ENCODE results near the gene SV2C.

The SV2C gene

DNA sequence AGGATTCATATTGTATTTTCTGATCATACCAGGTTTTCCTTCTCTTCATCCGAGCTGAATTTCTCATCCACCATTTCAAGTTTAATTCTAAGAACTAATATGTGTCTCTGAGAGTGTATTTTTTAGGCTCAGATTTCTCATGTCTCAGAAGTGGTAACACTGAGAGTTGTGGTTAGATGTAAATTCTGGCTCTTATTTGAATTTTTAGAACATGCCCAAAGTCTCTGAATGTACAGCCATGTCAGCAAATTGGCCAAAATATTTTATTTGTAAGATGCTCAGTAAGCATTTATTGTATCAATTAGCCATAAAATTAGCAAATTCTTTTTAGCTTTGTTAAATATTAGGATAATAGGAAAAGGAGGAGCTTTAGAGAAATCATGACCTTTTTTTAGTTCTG lies 16.6 kb downstream of the SV2C start:
- Histone ChIP-seq H3K36me3 (ENCODE audit: control insufficient read depth, insufficient read depth, low read length) (no peaks in the 10 kb centered on the region), H3K9ac (no peak overlapping the region), H3K4me3 (ENCODE audit: low read depth, low read length) (no peak overlapping the region), H3K27ac (no peak overlapping the region), H3K9me3 (ENCODE audit: control insufficient read depth, low read length) (no peaks in the 10 kb centered on the region), H2AFZ (no peak overlapping the region), H3K4me2 (ENCODE audit: low read length) (no peak overlapping the region), H3K27me3 (ENCODE audit: control insufficient read depth, insufficient read depth, low read length) (no peaks in the 10 kb centered on the region), H3K4me1 (no peaks in the 10 kb centered on the region), H3K79me2 (no peaks in the 10 kb centered on the region)
- TF ChIP-seq, protein P1, sequence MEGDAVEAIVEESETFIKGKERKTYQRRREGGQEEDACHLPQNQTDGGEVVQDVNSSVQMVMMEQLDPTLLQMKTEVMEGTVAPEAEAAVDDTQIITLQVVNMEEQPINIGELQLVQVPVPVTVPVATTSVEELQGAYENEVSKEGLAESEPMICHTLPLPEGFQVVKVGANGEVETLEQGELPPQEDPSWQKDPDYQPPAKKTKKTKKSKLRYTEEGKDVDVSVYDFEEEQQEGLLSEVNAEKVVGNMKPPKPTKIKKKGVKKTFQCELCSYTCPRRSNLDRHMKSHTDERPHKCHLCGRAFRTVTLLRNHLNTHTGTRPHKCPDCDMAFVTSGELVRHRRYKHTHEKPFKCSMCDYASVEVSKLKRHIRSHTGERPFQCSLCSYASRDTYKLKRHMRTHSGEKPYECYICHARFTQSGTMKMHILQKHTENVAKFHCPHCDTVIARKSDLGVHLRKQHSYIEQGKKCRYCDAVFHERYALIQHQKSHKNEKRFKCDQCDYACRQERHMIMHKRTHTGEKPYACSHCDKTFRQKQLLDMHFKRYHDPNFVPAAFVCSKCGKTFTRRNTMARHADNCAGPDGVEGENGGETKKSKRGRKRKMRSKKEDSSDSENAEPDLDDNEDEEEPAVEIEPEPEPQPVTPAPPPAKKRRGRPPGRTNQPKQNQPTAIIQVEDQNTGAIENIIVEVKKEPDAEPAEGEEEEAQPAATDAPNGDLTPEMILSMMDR (IDR thresholded peaks at IDR 0.05) = no peak

DNA sequence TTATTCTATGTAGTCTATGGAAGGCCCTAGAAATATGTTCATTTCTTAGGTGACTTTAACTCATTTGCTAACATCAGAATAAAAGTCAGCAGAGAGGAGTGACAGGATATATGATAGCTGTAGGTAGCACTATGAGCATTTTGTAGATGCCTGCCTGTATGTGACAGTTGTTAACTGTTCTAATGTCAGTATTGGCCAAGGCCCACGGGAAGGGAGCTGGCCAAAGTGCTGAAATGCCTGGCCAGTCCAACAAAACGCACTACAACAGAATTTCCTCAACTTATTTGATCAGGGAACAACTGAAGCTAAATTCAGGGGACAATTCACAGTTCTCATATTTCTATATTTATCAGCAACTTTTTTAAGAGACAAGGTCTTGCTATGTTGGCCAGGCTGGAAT lies 20.8 kb downstream of the SV2C start:
- no peaks in the 10 kb centered on the region for H3K4me1 ChIP-seq
- H3K79me2 ChIP-seq = no peaks in the 10 kb centered on the region

DNA sequence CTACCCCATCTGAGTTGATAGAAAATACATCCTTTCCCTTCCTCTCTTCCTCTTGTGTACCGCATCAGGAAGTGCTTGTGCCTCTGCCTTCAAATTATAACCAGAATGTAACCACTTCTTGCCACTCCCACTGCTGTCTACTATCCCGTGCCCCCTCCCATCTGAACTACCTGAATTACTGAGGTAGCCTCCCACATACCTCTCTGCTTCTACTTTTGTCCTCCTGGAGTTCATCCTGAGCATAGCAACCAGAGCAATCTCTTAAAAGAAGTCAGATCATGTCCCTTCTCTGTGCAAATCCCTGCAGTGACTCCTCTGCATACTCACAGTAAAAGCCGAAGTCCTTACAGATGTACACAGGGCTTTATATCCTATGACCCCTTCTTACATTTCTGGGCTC lies 23.0 kb downstream of the SV2C start:
- Histone ChIP-seq H3K27ac (no peak overlapping the region), H3K79me2 (no peaks in the 10 kb centered on the region), H3K4me1 (no peaks in the 10 kb centered on the region), H3K4me3 (ENCODE audit: low read depth, low read length) (no peak overlapping the region), H3K27me3 (ENCODE audit: control insufficient read depth, insufficient read depth, low read length) (no peaks in the 10 kb centered on the region), H3K4me2 (ENCODE audit: low read length) (no peak overlapping the region), H2AFZ (no peak overlapping the region), H3K36me3 (ENCODE audit: control insufficient read depth, insufficient read depth, low read length) (no peaks in the 10 kb centered on the region), H3K9ac (no peak overlapping the region), H3K9me3 (ENCODE audit: control insufficient read depth, low read length) (no peaks in the 10 kb centered on the region)
- TF ChIP-seq, protein P1 (IDR thresholded peaks at IDR 0.05) = no peak

More for the DNA sequence above, 20.8 kb downstream of the SV2C start:
- Histone ChIP-seq H3K27ac (no peak overlapping the region), H3K9ac (no peak overlapping the region), H3K27me3 (ENCODE audit: control insufficient read depth, insufficient read depth, low read length) (no peaks in the 10 kb centered on the region), H3K9me3 (ENCODE audit: control insufficient read depth, low read length) (no peaks in the 10 kb centered on the region), H2AFZ (no peak overlapping the region), H3K4me2 (ENCODE audit: low read length) (no peak overlapping the region), H3K4me3 (ENCODE audit: low read depth, low read length) (no peak overlapping the region), H3K36me3 (ENCODE audit: control insufficient read depth, insufficient read depth, low read length) (no peaks in the 10 kb centered on the region)
- TF ChIP-seq, protein P1 (IDR thresholded peaks at IDR 0.05) = no peak

DNA sequence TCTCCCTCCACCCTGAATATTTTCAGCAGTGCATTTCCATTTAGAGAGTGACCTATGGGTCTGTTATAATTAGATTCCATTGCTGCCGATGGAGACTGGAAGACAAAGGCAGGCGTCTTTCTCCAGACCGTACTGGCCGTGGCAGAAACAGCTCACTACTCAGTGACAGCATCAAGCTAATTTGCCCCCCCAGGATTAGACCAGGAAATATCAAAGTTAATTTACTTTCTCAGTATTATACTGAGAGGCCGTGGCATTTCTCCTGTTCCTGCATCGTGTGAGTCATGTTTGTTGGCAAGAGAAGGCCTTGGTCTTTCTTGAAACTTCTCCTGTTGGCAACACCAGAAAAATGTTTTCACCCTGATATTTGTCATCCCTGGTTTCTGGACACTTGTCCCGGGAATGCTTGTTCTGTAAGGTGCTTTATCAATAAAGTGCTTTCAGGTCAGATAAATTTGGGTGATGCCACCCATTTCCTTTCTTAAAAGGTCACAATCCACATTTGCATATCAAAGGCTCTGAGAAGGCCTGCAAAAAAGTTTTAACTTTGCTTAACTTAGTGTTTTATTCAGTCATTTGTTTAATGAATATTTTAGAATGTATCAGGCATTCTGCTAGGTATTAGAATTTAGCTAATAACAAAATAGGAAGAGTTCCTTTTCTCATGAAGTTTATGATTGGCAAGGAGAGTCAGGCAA lies 28.4 kb downstream of the SV2C start:
- Histone ChIP-seq H3K9ac (no peak overlapping the region), H3K4me3 (ENCODE audit: low read depth, low read length) (no peak overlapping the region), H3K4me1 (no peaks in the 10 kb centered on the region), H3K79me2 (no peaks in the 10 kb centered on the region), H2AFZ (no peak overlapping the region), H3K9me3 (ENCODE audit: control insufficient read depth, low read length) (no peaks in the 10 kb centered on the region), H3K4me2 (ENCODE audit: low read length) (no peak overlapping the region), H3K36me3 (ENCODE audit: control insufficient read depth, insufficient read depth, low read length) (no peaks in the 10 kb centered on the region), H3K27ac (no peak overlapping the region), H3K27me3 (ENCODE audit: control insufficient read depth, insufficient read depth, low read length) (no peaks in the 10 kb centered on the region)
- TF ChIP-seq, protein P1 (IDR thresholded peaks at IDR 0.05) = no peak

DNA sequence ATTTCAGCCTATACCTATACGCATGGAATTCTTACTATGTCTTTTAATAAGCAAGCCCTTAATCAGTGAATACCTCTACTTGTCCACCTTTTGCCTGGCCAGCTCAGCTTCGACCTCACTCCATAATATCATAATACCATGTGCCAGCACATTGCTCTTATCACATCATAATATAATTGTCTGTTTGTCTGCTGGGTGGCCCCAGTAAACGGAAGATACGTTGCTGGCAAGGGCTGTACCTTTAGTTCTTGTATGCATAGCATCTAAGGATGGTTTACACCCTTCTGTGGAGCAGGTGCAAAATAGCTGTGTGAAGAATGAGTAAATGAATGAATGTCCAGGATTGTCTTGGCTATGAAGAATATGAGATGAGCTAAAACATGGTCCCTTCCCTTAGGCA lies 29.9 kb downstream of the SV2C start:
- H3K9ac ChIP-seq = no peak overlapping the region
- H3K4me1 ChIP-seq = no peaks in the 10 kb centered on the region
- no peak overlapping the region for H3K4me3 ChIP-seq (ENCODE audit: low read depth, low read length)
- no peaks in the 10 kb centered on the region for H3K9me3 ChIP-seq (ENCODE audit: control insufficient read depth, low read length)
- no peaks in the 10 kb centered on the region for H3K36me3 ChIP-seq (ENCODE audit: control insufficient read depth, insufficient read depth, low read length)
- no peaks in the 10 kb centered on the region for H3K27me3 ChIP-seq (ENCODE audit: control insufficient read depth, insufficient read depth, low read length)
- H3K79me2 ChIP-seq = no peaks in the 10 kb centered on the region
- TF ChIP-seq, protein P1 (IDR thresholded peaks at IDR 0.05) = no peak
- no peak overlapping the region for H3K4me2 ChIP-seq (ENCODE audit: low read length)
- no peak overlapping the region for H2AFZ ChIP-seq
- H3K27ac ChIP-seq = no peak overlapping the region
